Fibroblast of pulmonary artery (primary cell): ENCODE data around the gene EFCAB6.

ENCODE experiments used
- DNase-seq: peaks from one replicate; pipeline ENCODE4 v3.0.0-alpha.2; 2010; ENCODE audit warnings: low read depth
- H3K4me3 ChIP-seq: replicated peaks from 2 replicates; pipeline ENCODE4 v1.5.1; 2011; ENCODE audit warnings: low read depth, mild to moderate bottlenecking, control low read depth, low read length, moderate library complexity
- TF ChIP-seq, protein P1 (sequence below): IDR thresholded peaks from 2 replicates; pipeline ENCODE4 v1.5.1; 2011; ENCODE audit warnings: mild to moderate bottlenecking, control low read depth, low read length, inconsistent platforms; ENCODE audit errors: missing control alignments

EFCAB6 gene

DNA sequence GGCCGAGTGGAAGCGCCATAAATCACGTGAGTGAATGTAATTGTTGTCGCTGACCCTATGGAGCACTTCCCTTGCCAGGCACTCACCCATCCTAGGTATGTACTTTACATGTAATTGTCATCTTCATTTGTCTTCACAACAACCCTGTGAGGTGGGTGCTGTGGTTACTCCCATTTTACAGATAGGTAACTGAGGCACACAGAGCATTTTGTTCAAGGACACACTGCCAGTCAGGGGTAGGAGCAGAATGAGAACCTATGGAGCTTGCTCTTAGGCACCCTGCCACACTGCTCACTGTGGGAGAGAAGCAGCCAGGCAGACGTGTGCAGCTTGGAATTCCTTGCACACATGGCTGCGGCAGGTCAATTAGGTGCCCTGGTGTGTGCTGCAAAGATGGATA lies 785 bp upstream of the EFCAB6 start:
- TF ChIP-seq, protein P1, sequence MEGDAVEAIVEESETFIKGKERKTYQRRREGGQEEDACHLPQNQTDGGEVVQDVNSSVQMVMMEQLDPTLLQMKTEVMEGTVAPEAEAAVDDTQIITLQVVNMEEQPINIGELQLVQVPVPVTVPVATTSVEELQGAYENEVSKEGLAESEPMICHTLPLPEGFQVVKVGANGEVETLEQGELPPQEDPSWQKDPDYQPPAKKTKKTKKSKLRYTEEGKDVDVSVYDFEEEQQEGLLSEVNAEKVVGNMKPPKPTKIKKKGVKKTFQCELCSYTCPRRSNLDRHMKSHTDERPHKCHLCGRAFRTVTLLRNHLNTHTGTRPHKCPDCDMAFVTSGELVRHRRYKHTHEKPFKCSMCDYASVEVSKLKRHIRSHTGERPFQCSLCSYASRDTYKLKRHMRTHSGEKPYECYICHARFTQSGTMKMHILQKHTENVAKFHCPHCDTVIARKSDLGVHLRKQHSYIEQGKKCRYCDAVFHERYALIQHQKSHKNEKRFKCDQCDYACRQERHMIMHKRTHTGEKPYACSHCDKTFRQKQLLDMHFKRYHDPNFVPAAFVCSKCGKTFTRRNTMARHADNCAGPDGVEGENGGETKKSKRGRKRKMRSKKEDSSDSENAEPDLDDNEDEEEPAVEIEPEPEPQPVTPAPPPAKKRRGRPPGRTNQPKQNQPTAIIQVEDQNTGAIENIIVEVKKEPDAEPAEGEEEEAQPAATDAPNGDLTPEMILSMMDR, result no peak
- peak; percentile 3 for DNase-seq
- H3K4me3 ChIP-seq, result peak overlapping the region; percentile 88

DNA sequence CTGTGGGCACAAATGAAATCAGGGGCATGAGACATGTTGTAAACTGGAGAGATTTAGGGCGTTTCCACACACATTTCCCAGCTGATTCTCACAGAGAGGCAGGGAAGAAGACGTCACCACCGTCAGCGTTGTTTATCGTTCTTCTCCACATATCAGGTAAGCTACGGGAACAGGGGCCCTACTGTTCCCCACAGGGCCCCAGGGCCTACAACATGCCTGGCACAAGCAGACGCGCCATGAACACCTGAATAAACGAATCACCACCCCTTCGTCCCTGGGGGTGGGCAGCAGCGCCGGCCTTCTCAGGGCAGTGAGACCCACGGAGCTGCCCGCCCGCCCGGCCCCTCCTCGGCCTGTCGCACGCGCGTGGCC lies 342 bp downstream of the EFCAB6 start:
- peak; percentile 60 for DNase-seq
- TF ChIP-seq, protein P1, result no peak

DNA sequence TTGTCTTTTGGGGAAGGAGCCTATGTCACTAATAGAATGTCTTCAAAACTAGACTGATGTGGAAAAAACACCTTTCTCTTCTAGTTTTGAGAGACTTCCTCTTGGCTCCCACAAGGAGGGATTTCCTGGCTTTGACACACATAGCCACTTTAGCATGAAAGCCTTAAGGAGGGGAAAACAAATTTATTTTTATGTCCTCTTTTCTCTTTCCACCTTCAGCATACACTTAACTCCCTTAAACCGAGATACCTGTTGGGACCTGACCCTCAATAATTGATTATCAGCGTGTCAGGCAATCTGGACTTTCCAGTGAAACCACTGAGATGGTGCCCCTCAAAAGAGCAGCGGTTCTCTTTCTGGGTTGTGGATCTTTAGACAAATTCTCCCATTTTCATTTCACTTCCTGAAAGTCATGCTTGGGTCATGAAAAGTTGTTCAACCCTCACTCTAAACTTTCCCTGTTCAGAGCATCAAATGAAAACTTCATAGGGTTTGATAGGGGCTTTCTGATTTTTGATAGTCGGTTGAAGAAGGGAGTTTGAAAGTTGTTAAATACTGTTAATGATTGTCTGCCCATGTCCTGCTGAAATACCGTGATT lies 9.1 kb downstream of the EFCAB6 start:
- DNase-seq, result no peak
- TF ChIP-seq, protein P1, result no peak
- no peak overlapping the region for H3K4me3 ChIP-seq

More for the DNA sequence above, 342 bp downstream of the EFCAB6 start:
- peak overlapping the region; percentile 88 for H3K4me3 ChIP-seq

DNA sequence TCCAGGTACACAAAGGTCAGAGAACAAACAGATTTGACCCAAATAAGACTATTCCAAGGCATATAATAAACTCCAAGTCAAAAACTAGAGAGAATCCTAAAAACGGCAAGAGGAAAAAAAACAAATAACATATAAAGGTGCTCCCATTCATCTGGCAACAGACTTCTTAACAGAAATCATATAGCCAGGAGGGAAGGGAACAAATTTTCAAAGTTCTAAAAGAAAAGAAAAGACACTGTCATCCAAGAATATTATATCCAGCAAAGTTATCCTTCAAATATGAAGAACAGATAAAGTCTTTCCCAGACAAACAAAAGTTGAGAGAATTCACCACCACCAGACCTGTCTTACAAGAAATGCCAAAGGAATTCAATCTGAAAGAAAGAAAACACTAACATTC lies 11.1 kb downstream of the EFCAB6 start:
- TF ChIP-seq, protein P1, result no peak
- H3K4me3 ChIP-seq, result no peak overlapping the region
- no peak for DNase-seq

DNA sequence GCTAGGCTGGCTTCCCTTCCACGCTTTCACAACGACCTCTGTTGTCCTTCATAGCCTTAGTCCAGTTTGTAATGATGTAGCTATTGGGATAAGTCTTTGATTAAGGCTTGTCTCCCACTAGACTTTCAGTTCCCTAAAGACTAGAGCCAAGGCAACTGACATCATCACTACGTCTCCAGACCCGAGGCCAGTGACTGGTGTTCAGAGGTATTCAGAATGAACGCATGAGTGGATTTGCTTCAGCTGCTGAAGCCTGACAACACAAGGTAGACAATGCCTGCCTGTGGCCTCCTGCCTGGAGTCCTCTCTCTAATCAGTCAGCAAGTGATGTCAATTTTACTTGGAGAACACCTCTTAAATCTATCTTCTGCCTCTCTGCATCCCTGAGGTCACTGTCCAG lies 13.6 kb downstream of the EFCAB6 start:
- no peak overlapping the region for H3K4me3 ChIP-seq
- DNase-seq, result no peak
- TF ChIP-seq, protein P1, result no peak

DNA sequence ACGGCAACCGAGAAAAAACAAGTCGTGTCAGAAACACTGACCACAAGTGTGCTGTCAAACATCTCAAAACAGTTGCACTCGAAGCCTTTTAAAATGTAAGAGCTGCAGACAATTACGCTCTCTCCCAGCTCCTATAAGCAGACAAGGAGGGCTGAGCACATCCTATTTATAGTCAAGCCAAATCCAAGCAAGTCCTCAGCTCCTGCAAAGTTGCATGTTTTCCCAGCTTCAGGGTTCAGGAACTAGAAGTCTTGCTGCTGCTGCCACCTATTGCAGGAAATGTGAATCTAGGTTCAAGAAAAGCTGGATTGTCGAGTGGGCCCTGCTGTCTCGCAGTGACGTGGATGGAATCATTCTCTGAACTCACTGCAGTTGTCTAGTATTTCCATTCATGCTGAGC lies 15.5 kb downstream of the EFCAB6 start:
- peak; percentile 80 for DNase-seq
- TF ChIP-seq, protein P1, result peak; percentile 69
- no peak overlapping the region for H3K4me3 ChIP-seq

DNA sequence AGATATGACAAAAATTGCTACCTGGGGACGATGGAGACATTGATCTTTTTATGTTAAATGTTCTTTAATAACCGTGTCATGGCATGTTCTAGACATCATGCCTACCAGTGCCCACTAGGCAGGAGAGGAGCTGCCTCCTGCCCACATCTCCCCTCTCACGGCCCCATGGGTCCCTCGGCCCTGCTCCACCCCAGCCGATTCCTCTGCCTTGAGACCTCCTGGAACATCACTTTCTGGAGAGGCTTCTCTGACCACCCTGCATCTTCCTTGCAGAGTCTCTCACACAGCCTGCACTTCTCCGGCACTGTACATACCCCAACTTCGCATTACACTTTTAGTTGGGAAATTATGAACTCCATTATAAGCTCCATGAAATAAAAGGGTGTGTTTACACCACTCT lies 16.8 kb downstream of the EFCAB6 start:
- TF ChIP-seq, protein P1, result no peak
- DNase-seq, result no peak
- H3K4me3 ChIP-seq, result no peak overlapping the region
